Fibroblast of mammary gland (primary cell): ENCODE measurements around the gene PTPRN2.
A peak's percentile ranks its signal among the peaks of the same experiment; 100 is the strongest.

Experiments used
- DNase-seq: peaks from one replicate; pipeline ENCODE4 v3.0.0-alpha.2; 2010; ENCODE audit warnings: low read depth
- H3K4me3 ChIP-seq: 2 replicates; pipeline ENCODE4 v1.5.1; 2011; ENCODE audit warnings: low read depth, mild to moderate bottlenecking, low read length, moderate library complexity; ENCODE audit not compliant: control insufficient read depth
- CTCF ChIP-seq: conservative IDR thresholded peaks from 2 replicates; pipeline ENCODE4 v1.5.1; 2011; ENCODE audit warnings: low read depth, low read length, inconsistent platforms; ENCODE audit not compliant: control insufficient read depth, insufficient read depth

PTPRN2 gene

GRCh38 chr7:157879391-157879790 lies 708.2 kb downstream of the PTPRN2 start:
- TF ChIP-seq CTCF = no peak
- no peak for DNase-seq
- no peak overlapping the region for H3K4me3 ChIP-seq

GRCh38 chr7:157877298-157878090 lies 710.1 kb downstream of the PTPRN2 start:
- no peak for TF ChIP-seq CTCF
- no peak overlapping the region for H3K4me3 ChIP-seq
- DNase-seq = no peak

GRCh38 chr7:157876469-157877285 lies 710.9 kb downstream of the PTPRN2 start:
- no peak for DNase-seq
- no peak overlapping the region for H3K4me3 ChIP-seq
- no peak for TF ChIP-seq CTCF

GRCh38 chr7:157875230-157876179 lies 712.1 kb downstream of the PTPRN2 start:
- TF ChIP-seq CTCF = peak; percentile 39
- peak; percentile 8 for DNase-seq

GRCh38 chr7:157874870-157875229 lies 712.8 kb downstream of the PTPRN2 start:
- DNase-seq = no peak
- no peak overlapping the region for H3K4me3 ChIP-seq
- TF ChIP-seq CTCF = no peak

More at GRCh38 chr7:157875230-157876179, 712.1 kb downstream of the PTPRN2 start:
- H3K4me3 ChIP-seq = no peak overlapping the region

- H3K4me3 ChIP-seq = no peak overlapping the region
- no peak for TF ChIP-seq CTCF
- no peak for DNase-seq
These were observed 713.3 kb downstream of the PTPRN2 start for GRCh38 chr7:157874208-157874816.
